Measurements from ENCODE around the gene KCTD10. TPM values are rescaled to one million over a fixed set of nuclear protein-coding genes. Genes with fewer than 3 reads are reported as not detected.

KCTD10 gene
- total RNA-seq, 1 donor from 2014 or later, result 128 TPM

DNA sequence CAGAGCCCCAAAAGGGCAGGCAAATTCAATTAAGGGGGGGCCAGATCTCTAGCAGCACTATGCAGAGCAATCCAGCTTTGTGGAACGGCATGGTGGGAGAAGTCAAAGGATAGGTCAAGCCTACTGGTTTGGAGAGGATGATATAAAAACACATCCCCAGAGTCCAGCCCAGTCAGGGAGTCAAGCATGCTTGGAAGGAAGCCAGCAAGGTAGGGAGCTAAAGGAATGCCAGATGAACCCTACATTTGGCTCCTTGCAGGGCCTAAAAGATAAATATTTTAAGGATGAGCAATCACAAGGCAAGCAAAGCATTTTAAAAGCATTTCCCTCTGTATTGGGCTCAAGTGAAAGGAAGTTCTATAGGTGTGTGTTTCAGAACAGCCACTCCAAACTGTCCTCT lies 21.4 kb downstream of the KCTD10 start:
- no peak for DNase-seq (ENCODE audit: low spot score)
- Mint-ChIP-seq H3K9me3 (ENCODE audit: unreplicated experiment) (no peaks in the 10 kb centered on the region), H3K4me3 (ENCODE audit: unreplicated experiment) (peak overlapping the region; percentile 38), H3K36me3 (ENCODE audit: low read depth, unreplicated experiment) (peaks cover 69% of the 10 kb centered on the region), H3K27me3 (ENCODE audit: unreplicated experiment) (peaks cover 4% of the 10 kb centered on the region), H3K4me1 (ENCODE audit: unreplicated experiment) (peaks cover 55% of the 10 kb centered on the region), H3K27ac (ENCODE audit: unreplicated experiment) (no peak overlapping the region)
- TF ChIP-seq, protein P1, sequence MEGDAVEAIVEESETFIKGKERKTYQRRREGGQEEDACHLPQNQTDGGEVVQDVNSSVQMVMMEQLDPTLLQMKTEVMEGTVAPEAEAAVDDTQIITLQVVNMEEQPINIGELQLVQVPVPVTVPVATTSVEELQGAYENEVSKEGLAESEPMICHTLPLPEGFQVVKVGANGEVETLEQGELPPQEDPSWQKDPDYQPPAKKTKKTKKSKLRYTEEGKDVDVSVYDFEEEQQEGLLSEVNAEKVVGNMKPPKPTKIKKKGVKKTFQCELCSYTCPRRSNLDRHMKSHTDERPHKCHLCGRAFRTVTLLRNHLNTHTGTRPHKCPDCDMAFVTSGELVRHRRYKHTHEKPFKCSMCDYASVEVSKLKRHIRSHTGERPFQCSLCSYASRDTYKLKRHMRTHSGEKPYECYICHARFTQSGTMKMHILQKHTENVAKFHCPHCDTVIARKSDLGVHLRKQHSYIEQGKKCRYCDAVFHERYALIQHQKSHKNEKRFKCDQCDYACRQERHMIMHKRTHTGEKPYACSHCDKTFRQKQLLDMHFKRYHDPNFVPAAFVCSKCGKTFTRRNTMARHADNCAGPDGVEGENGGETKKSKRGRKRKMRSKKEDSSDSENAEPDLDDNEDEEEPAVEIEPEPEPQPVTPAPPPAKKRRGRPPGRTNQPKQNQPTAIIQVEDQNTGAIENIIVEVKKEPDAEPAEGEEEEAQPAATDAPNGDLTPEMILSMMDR (IDR thresholded peaks at IDR 0.05; ENCODE audit: unreplicated experiment), result no peak

DNA sequence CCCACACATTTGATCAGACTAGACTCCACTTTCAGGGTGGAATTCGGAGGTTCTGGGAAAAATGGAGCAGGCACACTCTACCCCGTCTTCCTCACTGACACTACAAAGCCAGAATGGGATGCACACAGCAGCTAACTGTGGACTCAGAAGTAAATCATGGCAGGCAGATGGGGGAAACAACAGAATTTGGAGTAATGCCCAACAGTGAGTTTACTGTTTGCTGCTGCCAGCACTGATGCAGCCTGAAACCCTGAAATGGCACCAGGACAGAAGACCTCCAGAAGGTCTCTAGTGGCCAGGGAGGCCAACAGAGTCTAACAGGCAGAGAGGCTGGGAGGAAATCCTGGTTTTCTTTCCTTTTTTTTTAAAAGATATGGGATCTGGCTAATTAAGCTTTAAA lies 24.6 kb downstream of the KCTD10 start:
- TF ChIP-seq, protein P1 (IDR thresholded peaks at IDR 0.05; ENCODE audit: unreplicated experiment), result no peak
- Mint-ChIP-seq H3K4me3 (ENCODE audit: unreplicated experiment) (no peak overlapping the region), H3K27me3 (ENCODE audit: unreplicated experiment) (peaks cover 5% of the 10 kb centered on the region), H3K27ac (ENCODE audit: unreplicated experiment) (peak overlapping the region; percentile 52), H3K4me1 (ENCODE audit: unreplicated experiment) (peaks cover 53% of the 10 kb centered on the region), H3K36me3 (ENCODE audit: low read depth, unreplicated experiment) (peaks cover 76% of the 10 kb centered on the region), H3K9me3 (ENCODE audit: unreplicated experiment) (no peaks in the 10 kb centered on the region)
- DNase-seq (ENCODE audit: low spot score), result no peak

DNA sequence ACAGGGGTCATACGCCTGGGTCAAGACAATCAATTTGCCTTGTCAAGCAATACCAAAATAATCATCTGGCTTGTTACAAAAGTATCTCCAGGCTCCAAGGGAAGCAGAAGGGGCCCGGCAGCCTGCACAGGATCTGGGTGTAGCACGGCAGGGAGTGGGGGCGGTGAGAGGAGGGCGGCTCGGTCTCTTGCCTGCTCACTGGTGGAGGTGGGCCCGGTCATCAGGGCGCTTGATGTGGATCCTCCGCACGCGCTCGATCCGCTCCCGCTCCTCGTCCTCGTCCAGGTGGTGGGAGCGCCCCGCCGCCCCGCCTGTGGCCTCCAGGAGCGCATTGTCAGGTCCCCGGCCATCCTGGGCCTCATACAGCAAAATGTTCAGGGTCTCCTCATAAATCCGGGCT lies 25.7 kb downstream of the KCTD10 start:
- no peak for DNase-seq (ENCODE audit: low spot score)
- Mint-ChIP-seq H3K9me3 (ENCODE audit: unreplicated experiment) (no peaks in the 10 kb centered on the region), H3K27me3 (ENCODE audit: unreplicated experiment) (peaks cover 5% of the 10 kb centered on the region), H3K4me3 (ENCODE audit: unreplicated experiment) (peak overlapping the region; percentile 34), H3K27ac (ENCODE audit: unreplicated experiment) (peak overlapping the region; percentile 77), H3K4me1 (ENCODE audit: unreplicated experiment) (peaks cover 48% of the 10 kb centered on the region), H3K36me3 (ENCODE audit: low read depth, unreplicated experiment) (peaks cover 65% of the 10 kb centered on the region)
- TF ChIP-seq, protein P1 (IDR thresholded peaks at IDR 0.05; ENCODE audit: unreplicated experiment), result no peak

DNA sequence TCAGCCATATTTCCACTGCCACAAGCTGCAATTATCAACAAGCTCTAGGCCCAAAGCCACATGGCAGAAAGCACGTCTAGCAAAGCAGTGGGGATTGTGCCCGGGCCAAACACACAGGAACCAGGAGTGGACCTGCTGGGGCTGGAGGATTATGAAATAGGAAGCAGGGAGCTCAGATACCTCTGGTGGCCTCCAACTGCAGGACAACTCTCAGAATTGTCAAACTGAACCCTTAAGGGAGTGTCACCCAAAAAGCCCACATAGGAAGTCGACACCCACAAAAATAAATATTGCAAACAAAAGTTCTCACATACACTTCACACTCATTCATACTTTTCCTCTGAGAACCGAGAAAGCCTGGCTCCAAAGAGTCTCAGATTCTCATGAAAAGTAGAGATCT lies 26.1 kb downstream of the KCTD10 start:
- TF ChIP-seq, protein P1 (IDR thresholded peaks at IDR 0.05; ENCODE audit: unreplicated experiment), result no peak
- Mint-ChIP-seq H3K4me3 (ENCODE audit: unreplicated experiment) (peak overlapping the region; percentile 34), H3K4me1 (ENCODE audit: unreplicated experiment) (peaks cover 50% of the 10 kb centered on the region), H3K27me3 (ENCODE audit: unreplicated experiment) (peaks cover 5% of the 10 kb centered on the region), H3K36me3 (ENCODE audit: low read depth, unreplicated experiment) (peaks cover 62% of the 10 kb centered on the region), H3K27ac (ENCODE audit: unreplicated experiment) (peak overlapping the region; percentile 77), H3K9me3 (ENCODE audit: unreplicated experiment) (no peaks in the 10 kb centered on the region)
- DNase-seq (ENCODE audit: low spot score), result no peak

DNA sequence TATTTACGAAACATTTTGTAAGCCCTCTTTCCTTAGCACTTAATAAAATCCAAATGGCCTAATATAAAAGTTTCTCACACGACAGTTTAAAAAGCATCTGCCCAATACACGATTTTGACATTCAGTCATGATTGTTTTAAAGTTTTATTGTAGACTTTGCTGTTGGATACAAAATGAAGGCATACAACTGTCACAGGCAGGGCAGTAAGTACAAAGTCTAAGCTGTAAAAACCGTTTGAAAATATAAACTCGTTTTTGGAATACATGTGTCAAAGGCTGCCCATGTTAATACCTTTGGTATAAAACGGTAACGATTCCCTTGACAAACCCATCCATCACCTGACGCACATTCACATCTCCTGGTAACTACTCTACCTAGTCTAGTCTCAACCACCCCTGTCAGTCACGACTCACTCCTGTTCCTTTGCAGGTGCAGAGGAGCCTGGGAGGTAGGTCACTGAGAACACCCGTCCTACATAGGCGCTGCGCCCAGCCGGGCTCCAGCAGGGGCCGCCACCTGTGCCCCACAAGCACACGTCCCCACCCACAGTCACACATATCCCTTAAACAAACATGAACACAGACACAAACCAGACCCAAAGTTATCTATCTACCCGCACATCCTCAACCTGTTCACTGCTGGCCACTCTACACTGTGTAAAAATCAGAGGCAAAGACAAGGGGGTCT lies 27.1 kb downstream of the KCTD10 start:
- H3K4me3 Mint-ChIP-seq (ENCODE audit: unreplicated experiment), result no peak overlapping the region
- peaks cover 60% of the 10 kb centered on the region for H3K4me1 Mint-ChIP-seq (ENCODE audit: unreplicated experiment)
- no peaks in the 10 kb centered on the region for H3K9me3 Mint-ChIP-seq (ENCODE audit: unreplicated experiment)
- H3K27me3 Mint-ChIP-seq (ENCODE audit: unreplicated experiment), result peaks cover 5% of the 10 kb centered on the region
- DNase-seq (ENCODE audit: low spot score), result no peak
- peaks cover 56% of the 10 kb centered on the region for H3K36me3 Mint-ChIP-seq (ENCODE audit: low read depth, unreplicated experiment)
- H3K27ac Mint-ChIP-seq (ENCODE audit: unreplicated experiment), result peak overlapping the region; percentile 25
- TF ChIP-seq, protein P1 (IDR thresholded peaks at IDR 0.05; ENCODE audit: unreplicated experiment), result no peak

Measured in endothelial cell (in vitro differentiated cells).